ENCODE results near the gene SRPK3.
"Not testable (repeated sequence)": the region's sequence is repeated elsewhere in the genome, so short reads cannot be mapped to it uniquely, and the experiment has no call there.

Gene SRPK3, protein sequence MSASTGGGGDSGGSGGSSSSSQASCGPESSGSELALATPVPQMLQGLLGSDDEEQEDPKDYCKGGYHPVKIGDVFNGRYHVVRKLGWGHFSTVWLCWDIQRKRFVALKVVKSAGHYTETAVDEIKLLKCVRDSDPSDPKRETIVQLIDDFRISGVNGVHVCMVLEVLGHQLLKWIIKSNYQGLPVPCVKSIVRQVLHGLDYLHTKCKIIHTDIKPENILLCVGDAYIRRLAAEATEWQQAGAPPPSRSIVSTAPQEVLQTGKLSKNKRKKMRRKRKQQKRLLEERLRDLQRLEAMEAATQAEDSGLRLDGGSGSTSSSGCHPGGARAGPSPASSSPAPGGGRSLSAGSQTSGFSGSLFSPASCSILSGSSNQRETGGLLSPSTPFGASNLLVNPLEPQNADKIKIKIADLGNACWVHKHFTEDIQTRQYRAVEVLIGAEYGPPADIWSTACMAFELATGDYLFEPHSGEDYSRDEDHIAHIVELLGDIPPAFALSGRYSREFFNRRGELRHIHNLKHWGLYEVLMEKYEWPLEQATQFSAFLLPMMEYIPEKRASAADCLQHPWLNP

DNA sequence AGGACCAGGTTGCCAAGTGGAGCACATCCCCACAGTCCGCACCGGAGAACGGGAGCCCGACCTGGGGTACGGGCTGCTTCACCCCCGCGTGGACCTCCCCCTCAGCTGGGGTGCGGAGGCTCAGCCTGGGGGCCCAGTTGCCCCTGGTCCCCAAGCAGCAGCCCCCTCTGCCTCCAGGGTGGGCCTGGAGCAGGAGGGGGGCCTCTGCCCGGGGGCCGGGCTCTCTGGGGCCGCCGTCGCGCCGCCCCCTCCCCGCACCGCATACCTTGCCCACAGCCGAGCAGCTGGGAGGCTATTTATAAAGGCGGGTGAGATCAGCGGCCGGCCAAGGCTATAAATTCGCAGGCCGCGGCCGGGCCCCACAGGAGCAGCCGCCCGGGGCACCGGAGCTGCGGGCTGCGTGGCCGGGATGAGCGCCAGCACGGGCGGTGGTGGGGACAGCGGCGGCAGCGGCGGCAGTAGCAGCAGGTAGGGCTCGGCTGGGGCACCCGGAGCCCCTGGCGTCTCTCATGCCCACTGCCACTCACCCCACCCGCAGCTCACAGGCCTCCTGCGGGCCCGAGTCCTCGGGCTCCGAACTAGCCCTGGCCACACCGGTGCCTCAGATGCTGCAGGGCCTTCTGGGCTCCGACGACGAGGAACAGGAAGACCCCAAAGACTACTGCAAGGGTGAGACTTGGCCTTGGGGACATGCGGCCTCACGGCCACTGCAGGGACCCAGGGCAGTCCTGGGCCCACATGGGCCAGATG is at the start of gene SRPK3:
SRPK3 (plus strand) TSS at position 364 of the 750 bp plus-strand sequence; CDS start at position 410, 46 bp downstream.
- DNase-seq (ENCODE audit: low read depth) = no peak

DNA sequence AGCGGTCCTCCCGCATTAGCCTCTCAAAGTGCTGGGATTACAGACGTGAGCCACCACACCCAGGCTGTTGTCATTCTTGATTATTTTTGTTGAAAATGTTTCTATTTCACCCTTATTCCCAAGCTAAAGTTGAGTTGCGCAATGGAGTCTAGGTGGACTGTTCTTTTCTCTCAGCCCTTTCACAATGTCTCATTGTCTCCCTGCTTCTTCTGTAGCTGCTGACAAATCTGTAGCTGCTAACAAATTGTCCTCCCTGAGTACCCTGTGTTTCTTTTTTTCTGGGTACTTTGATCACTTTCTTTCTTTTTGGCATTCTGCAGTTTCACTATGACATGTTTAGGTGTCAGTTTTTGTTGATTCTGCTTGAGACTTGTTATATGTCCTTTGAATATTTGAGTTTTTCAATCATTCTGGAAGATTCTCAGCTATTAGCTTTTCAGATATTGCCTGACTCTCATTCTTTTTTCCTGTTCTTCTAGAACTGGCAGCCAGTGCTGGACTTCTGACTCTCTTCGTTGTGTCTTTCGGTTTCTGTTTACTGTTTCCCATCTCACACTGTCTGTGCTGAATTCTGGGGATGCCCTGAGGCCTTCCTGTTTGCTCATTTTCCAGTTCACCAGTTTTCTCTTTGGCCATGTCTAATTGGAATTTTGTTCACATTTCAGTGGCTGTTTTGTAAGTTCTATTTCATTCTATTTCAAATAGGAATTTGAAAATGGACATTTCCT is 49.6 kb upstream of the SRPK3 start:
- no peak for DNase-seq (ENCODE audit: low read depth)

DNA sequence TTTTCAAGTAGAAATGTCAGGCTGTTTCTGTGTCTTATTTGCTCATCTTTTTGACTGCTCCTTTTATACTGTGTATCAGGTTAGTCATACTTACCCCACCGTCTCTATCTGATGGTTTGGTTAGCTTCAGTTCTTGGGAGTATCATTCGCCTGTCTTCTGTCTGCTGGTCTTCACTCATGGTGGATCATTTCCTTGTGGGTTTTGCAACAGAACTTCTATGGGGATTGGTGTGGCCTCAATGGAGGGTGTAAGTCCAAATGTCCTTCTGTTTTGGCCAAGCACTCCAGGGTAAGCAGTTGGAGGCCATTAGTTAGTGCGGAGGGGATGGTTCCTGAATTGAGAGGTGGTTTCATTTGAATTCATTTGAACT is 49.0 kb upstream of the SRPK3 start:
- no peak for DNase-seq (ENCODE audit: low read depth)

DNA sequence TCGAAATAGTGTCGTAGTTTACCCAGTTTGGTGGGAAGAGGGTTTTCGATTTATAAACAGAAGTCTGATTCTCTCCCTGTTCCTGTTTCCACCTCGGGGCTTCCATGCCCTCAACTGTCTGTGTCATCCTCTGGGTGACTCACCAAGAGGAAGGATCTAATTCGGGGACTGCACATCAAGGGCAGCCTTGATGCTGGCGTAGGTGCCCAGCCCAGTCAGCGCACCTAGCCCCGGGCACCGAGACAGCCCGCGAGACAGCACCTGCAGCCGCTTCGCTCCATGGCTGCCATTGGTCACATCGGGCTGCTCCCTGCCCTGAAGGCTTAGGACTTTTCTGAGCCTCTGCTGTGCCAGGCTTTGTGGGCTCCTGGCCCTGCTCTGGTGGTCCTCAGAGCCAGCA is 48.4 kb upstream of the SRPK3 start:
- no peak for DNase-seq (ENCODE audit: low read depth)

DNA sequence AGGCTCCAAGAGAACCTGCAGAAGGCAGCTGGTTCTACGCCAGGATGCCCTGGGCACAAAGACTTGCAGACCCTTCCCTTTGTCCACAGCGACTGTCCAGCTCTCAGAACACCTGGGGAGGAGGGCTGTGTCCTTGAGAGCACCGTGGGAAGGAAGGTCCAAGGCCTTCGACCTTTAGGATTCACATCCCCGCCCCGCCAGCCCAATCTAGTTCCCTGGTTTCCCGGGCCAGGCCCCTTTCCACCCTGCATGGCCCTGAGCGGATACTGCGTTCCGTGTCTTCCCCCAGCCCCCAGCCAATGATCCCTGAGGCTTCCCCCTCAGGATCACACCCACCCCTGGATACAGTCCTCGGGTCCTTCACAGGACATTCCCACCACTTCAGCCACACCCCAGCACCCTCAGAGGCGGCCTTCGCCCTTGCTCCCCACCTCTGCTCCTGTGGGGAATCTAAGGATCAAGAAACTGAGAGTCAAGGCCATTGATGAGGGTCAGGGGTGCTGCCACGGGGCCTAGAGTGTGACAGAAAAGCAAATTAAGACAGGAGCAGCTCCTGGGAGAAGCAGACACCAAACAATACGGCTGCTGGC is 47.1 kb upstream of the SRPK3 start:
- DNase-seq (ENCODE audit: low read depth) = no peak

DNA sequence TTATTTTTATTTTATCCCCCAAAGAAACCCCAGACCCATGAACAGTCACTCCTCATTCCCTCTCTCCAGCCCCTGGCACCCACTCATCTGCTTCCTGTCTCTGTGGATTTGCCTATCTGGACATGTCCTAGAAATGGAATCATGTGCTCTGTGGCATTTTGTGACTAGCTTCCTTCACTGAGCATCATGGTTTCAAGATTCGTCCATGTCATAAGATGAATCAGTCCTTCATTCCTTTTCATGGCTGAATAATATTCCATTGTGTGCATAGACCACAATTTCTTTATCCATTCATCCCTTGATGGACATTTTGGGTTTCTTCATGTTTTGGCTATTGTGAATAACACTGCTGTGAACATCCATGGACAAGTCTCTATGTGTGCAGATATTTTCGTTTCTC is 46.0 kb upstream of the SRPK3 start:
- no peak for DNase-seq (ENCODE audit: low read depth)

DNA sequence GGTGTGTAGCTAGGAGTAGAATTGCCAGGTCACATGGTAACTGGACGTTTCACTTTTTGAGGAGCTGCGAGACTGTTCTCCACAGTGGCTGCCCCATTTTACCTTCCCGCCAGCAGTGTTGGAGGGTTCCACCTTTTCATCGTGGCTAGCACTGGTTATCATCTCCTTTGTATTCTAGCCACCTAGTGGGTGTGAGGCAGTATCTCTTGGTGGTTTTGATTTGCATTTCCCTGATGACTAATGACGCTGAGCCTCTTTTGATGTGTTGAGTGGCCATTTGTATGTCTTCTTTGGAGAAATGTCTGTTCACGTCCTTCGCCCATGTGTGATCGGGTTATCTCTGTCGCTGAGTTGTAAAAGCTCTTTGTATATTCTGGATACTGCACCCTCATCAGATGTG is 45.6 kb upstream of the SRPK3 start:
- DNase-seq (ENCODE audit: low read depth) = no peak

DNA sequence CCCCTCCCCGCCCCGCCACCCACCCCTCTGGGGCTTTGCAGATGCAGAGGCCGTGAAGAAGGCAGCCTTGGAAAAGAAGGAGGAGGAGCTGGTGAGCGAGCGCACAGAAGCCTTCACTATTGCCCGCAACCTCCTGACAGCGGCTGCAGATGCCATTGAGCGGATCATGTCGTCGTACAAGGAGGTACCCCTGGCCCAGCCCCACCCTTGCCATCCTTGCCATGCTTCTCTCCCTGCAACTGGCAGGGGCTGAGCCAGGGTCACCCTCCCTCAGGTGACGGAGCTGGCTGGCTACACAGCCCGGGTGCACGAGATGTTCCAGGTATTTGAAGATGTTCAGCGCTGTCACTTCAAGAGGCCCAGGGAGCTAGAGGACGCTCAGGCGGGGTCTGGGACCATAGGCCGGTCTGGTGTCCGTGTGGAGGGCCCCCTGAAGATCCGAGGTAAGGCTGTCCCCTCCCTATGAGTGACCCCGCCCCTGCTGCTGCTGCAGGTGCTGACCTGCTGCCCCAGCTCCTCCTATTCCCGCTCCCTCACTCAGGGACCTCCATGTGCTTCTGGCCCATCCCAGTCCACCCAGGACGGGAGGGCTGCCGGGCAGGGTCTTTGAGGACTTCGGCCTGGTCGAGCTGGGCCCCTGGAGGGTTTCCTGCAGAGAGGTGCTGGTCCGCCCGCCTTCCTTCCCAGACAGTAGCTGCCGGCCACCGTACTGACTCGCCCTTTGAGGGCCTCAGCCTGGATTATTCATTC is 44.6 kb upstream of the SRPK3 start:
- no peak for DNase-seq (ENCODE audit: low read depth)

DNA sequence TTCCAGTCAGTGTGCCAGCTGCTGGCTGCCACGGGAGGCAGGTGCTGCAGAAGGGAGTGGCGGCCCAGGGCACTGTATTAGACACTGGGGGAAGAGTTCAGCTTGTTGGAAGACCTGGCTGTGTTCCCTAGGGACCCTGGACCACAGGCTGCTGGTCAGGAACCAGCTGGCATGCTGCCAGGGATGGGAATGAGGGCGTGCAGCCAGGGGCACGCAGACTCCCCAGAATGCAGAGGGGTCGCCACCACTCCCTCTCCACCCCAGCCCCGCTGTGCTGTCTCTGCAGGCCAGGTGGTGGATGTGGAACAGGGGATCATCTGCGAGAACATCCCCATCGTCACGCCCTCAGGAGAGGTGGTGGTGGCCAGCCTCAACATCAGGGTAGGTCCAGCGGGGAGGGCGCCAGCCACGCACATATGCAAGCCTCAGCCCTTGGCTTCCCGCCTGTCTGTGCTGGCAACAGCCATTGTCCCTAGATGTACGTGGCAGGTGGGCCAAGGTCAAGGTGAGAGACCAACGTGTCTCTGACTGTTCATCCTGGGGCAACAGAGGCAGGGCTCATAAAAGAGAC is 43.9 kb upstream of the SRPK3 start:
- DNase-seq (ENCODE audit: low read depth) = no peak

DNA sequence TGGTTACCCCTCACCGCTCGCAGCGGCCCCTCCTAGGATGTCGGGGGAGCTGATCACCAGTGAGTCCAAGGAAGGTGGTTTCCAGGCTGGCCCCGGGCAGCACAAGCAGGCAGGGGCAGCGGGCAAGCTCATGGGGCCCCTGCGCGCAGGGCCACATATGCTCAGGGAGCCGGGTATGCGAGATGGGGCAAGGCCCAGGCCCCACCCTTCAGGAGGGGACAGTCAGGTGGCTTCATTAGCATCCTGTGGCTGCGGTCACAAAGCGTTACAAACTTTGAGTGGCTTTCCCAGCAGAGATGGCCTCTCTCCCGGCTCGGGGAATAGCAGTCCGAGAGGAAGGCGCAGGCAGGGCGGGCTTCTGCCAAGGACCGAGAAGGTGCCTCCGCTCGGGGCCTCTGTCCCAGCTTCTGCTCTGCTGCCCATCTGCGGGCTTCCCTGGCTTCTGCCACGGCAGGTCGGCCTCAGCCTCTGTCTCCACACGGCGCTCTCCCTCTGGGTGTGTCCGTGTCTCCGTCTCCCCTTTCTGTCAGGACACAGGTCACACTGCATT is 42.7 kb upstream of the SRPK3 start:
- no peak for DNase-seq (ENCODE audit: low read depth)

DNA sequence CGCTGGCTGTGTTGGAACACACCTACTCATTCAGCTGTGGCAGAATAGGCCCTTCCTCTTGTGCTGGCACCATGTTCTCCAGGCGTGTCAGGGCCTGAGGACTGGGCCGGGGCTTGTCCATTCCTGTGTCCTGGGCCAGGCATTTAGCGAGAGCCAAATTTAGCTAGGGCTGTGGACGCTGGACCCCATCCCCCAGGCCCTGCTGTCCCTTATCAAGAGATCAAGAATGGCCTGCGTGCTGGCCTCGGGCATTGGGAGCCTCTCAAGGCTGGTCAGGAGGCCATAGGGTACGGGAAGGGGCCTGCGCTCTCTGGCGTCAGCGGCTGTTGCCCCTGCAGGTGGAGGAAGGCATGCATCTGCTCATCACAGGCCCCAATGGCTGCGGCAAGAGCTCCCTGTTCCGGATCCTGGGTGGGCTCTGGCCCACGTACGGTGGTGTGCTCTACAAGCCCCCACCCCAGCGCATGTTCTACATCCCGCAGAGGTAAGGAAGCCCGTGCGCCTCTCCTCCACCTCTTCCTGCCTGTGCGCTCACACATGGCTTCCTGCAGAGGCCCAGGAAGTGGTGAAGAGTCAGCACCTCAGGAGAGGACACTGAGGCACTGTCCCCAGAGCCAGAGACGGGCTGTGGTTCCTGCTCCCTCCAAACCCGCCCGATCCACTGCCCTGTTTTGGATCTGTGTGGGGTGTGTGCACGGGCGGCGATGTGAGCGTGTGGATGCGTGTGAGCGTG is 40.9 kb upstream of the SRPK3 start:
- no peak for DNase-seq (ENCODE audit: low read depth)

DNA sequence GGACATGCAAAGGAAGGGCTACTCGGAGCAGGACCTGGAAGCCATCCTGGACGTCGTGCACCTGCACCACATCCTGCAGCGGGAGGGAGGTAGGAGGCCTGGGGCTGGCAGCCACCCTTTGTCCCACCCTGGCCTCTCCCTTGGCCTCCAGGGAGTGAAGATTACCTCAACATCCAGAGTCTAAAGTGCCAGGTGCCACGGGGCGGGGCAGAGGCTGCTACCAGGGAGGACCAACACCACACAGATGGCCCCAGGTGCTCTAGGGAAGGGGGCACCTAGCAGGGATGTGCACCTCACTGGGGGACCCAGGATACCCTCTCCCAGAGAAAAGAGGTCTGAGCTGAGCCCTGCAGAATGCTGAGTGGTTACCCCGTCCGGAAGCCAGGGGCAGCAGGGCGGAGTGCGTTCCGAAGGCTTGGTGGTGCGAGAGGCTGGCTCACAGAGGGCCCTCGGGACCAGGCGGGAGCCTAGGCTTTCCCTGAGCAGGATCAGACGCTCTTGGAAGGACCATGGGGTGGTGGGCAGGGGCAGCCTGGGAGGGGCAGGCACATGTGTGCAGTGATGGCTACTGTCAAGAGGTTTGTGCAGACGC is 40.1 kb upstream of the SRPK3 start:
- DNase-seq (ENCODE audit: low read depth) = no peak

DNA sequence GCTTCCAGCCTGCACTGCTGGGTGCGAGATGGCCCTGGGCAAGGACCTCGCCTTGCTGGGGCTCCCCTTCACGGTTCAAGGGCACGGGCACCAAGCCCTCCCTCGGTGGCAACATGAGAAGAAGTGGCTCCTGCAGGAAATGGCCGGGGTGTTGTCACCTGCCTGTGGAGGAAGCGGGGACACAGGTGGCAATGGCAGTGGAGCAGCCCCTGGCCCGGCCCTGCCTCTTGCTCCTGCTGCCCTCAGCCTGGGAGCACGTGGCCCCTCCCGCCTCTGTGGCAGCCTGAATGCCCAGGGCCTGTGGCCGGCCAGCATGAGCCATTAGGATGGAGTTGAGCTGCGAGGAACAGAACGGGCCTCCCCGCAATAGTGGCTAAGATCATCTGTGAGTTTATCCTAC is 39.4 kb upstream of the SRPK3 start:
- DNase-seq (ENCODE audit: low read depth) = no peak

DNA sequence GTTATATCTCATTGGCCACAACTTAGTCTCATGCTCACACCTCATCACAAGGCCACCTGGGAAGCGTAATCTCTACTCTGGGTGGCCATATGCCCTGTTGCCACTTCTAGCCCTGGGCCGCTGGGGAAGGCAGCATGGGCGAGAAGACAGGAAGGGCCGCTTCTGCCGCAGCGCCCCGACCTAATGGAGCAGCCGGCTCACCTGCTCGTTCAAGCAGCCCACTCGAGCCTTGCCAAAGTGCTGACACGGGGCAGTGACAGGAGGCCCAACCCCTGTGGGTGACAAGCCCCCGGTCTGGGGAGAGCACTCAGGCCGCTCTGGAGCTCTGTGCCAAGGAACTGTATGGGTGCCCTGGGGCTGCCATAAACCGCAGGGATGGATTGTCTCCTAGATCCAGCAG is 38.7 kb upstream of the SRPK3 start:
- DNase-seq (ENCODE audit: low read depth) = not testable (repeated sequence)

DNA sequence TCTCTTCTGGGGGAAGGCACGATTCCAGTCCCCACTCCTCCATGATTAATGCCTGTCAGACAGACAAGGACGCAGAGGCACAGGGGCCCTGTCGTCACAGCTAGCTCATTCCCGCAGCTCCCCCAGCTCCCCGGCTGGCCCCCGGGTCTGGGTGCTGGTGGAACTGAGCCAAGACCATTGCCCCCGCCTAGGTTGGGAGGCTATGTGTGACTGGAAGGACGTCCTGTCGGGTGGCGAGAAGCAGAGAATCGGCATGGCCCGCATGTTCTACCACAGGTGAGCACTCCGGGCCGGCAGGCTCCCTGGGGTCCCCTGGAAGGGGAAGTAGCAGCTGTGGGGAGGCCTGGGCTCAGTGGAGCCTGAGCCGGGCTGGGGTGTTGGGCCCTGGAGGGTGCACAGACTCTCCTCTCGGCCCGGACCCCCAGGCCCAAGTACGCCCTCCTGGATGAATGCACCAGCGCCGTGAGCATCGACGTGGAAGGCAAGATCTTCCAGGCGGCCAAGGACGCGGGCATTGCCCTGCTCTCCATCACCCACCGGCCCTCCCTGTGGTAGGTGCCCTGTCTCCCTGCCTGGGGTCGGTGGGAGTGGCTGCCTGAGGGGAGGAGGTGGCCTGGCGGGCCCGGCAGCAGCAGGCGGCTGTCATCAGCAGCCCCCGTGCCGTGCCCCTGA is 37.9 kb upstream of the SRPK3 start:
- DNase-seq (ENCODE audit: low read depth) = not testable (repeated sequence)

DNA sequence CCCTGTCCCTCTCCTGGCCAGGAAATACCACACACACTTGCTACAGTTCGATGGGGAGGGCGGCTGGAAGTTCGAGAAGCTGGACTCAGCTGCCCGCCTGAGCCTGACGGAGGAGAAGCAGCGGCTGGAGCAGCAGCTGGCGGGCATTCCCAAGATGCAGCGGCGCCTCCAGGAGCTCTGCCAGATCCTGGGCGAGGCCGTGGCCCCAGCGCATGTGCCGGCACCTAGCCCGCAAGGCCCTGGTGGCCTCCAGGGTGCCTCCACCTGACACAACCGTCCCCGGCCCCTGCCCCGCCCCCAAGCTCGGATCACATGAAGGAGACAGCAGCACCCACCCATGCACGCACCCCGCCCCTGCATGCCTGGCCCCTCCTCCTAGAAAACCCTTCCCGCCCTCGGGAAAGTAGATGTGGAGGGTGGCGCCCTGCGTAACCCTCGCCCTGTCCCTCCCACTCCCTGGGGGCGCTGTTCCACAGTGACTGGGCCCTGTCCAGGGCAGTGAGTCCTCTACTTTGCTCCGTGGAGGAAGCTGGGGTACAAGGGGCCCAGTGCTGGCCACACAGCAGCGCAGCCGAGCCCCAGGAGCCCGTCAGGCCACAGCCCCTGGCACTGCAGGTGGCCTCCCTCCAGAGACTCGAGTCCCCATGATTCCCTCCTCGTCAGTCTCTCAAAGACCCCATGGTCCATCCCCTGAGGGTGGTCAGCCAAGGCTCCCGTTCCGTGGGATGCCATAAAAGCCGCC is 37.2 kb upstream of the SRPK3 start:
- DNase-seq (ENCODE audit: low read depth) = not testable (repeated sequence)

DNA sequence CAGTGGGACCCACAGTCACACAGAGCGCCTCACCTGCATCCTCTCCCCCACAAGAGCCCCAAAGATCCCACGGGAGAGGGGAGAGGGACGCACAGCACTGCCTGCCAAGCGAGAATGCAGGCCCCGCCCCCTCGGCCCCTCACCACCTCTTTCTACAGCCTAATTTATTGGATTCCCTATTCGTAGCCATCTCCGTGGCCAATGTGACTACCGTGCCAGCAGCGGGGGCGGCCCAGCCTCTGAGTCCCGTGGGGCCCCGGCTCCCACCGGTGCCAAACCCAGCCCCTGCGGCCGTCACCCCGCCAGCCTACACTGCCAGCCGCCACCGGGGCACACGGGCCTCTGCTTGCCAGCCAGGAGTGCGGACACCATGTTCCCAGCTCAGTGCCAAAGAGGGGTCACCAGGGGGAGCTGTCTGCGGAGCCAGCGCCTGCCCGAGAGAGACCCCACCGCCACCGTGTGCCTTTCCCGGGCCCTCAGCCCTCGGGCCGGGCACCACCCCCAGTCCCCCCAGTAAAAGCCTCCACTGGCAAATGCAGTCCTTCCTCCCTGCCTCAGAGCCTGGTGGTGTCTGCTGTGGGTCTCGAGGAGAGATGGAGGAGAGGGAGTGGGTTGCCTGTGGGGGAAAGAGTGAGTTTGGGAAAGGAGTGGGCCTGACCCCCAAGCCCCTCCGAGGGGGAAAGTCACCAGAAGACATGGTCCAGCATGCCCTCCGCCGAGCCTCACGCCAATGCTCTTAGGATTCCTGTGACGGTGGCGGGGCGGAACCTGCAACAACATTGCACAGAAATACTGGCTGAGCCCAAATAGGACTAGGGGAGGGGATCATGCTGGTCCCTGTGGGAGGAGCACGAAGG is 36.4 kb upstream of the SRPK3 start:
- DNase-seq (ENCODE audit: low read depth) = no peak
